Coronary artery (tissue), 2 donors: ENCODE data around the gene PLD5.

Experiments used
- DNase-seq: peaks from one replicate; pipeline ENCODE4 v3.0.0-alpha.2; 2017; ENCODE audit warnings: low spot score
- H3K27ac ChIP-seq, 2 donors: fragments of 200-600 bp; sonication (generic); one replicate each; pipeline ENCODE4 v1.5.1; 2016 to 2019
- H3K4me3 ChIP-seq: fragments of 200-600 bp; sonication (generic); 2 replicates; pipeline ENCODE4 v1.5.1; 2016; ENCODE audit warnings: mild to moderate bottlenecking, moderate library complexity
- CTCF ChIP-seq: fragments of 200-600 bp; sonication (generic); IDR thresholded peaks from one replicate; pipeline ENCODE4 v1.5.1; 2019; ENCODE audit warnings: antibody characterized with exemption

PLD5 gene

GRCh38 chr1:242427519-242427918 is 97.0 kb downstream of the PLD5 start:
- DNase-seq = no peak
- no peak overlapping the region for H3K4me3 ChIP-seq
- TF ChIP-seq CTCF = no peak
- no peak overlapping the region for H3K27ac ChIP-seq

- TF ChIP-seq CTCF = no peak
- H3K27ac ChIP-seq = no peak overlapping the region
- H3K4me3 ChIP-seq = no peak overlapping the region
- no peak for DNase-seq
Observed at GRCh38 chr1:242426271-242426905, 98.1 kb downstream of the PLD5 start.

- Histone ChIP-seq H3K27ac (no peak overlapping the region), H3K4me3 (no peak overlapping the region)
- TF ChIP-seq CTCF = no peak
- DNase-seq = no peak
Observed at GRCh38 chr1:242425232-242425631, 99.3 kb downstream of the PLD5 start.

GRCh38 chr1:242416657-242417056 is 107.8 kb downstream of the PLD5 start:
- H3K4me3 ChIP-seq = no peak overlapping the region
- no peak for TF ChIP-seq CTCF
- DNase-seq = no peak
- H3K27ac ChIP-seq = no peak overlapping the region

GRCh38 chr1:242412921-242413320 is 111.6 kb downstream of the PLD5 start:
- no peak for DNase-seq
- no peak for TF ChIP-seq CTCF
- Histone ChIP-seq H3K4me3 (no peak overlapping the region), H3K27ac (no peak overlapping the region)

- TF ChIP-seq CTCF = no peak
- Histone ChIP-seq H3K27ac (no peak overlapping the region), H3K4me3 (no peak overlapping the region)
- DNase-seq = no peak
Observed at GRCh38 chr1:242411901-242412300, 112.6 kb downstream of the PLD5 start.

GRCh38 chr1:242405947-242406346 is 118.5 kb downstream of the PLD5 start:
- no peak for TF ChIP-seq CTCF
- Histone ChIP-seq H3K4me3 (no peak overlapping the region), H3K27ac (no peak overlapping the region)
- DNase-seq = no peak
